Hepatocyte (in vitro differentiated cells): Measurements from ENCODE around the gene TFAP2A. TPM values are rescaled to one million over a fixed set of nuclear protein-coding genes. Genes with fewer than 3 reads are reported as not detected.

Source experiments
- DNase-seq: peaks from one replicate; pipeline ENCODE4 v3.0.0-alpha.2; 2016; ENCODE audit warnings: low spot score
- H2AFZ ChIP-seq: fragments of 200-600 bp; sonication (generic); 2 replicates; pipeline ENCODE4 v1.6.0; 2016; ENCODE audit warnings: antibody characterized with exemption, mild to moderate bottlenecking
- H3K27ac ChIP-seq: fragments of 200-600 bp; sonication (generic); 2 replicates; pipeline ENCODE4 v1.5.1; 2016; ENCODE audit warnings: mild to moderate bottlenecking
- H3K27me3 ChIP-seq: fragments of 200-600 bp; sonication (generic); 2 replicates; pipeline ENCODE4 v1.6.1; 2016
- H3K36me3 ChIP-seq: fragments of 200-600 bp; sonication (generic); replicated peaks from 2 replicates; pipeline ENCODE4 v1.5.1; 2016; ENCODE audit warnings: low read depth; ENCODE audit not compliant: insufficient read depth
- H3K4me1 ChIP-seq: fragments of 200-600 bp; sonication (generic); 2 replicates; pipeline ENCODE4 v1.5.1; 2016; ENCODE audit warnings: mild to moderate bottlenecking, moderate library complexity; ENCODE audit not compliant: insufficient read depth
- H3K4me2 ChIP-seq: fragments of 200-600 bp; sonication (generic); 2 replicates; pipeline ENCODE4 v1.6.0; 2016
- H3K4me3 ChIP-seq: fragments of 200-600 bp; sonication (generic); 2 replicates; pipeline ENCODE4 v1.5.1; 2016; ENCODE audit warnings: mild to moderate bottlenecking
- H3K79me2 ChIP-seq: fragments of 200-600 bp; sonication (generic); 2 replicates; pipeline ENCODE4 v1.6.0; 2017; ENCODE audit warnings: mild to moderate bottlenecking
- H3K9me2 ChIP-seq: fragments of 200-600 bp; sonication (generic); replicated peaks from 2 replicates; pipeline ENCODE4 v1.6.0; 2017; ENCODE audit warnings: mild to moderate bottlenecking; ENCODE audit not compliant: insufficient read depth
- H3K9me3 ChIP-seq: fragments of 200-600 bp; sonication (generic); 2 replicates; pipeline ENCODE4 v1.5.1; 2016; ENCODE audit warnings: low read depth, mild to moderate bottlenecking
- H4K20me1 ChIP-seq: fragments of 200-600 bp; sonication (generic); 2 replicates; pipeline ENCODE4 v1.6.0; 2016; ENCODE audit warnings: mild to moderate bottlenecking; ENCODE audit not compliant: insufficient read depth, poor library complexity, severe bottlenecking
- EZH2 ChIP-seq: fragments of 200-600 bp; sonication (generic); IDR thresholded peaks from 2 replicates; pipeline ENCODE4 v1.6.1; 2016; ENCODE audit warnings: antibody characterized with exemption, mild to moderate bottlenecking, borderline replicate concordance
- EZH2phosphoT487 ChIP-seq: fragments of 200-600 bp; sonication (generic); IDR thresholded peaks from one replicate; pipeline ENCODE4 v1.6.1; 2018; ENCODE audit warnings: antibody characterized with exemption, mild to moderate bottlenecking, low read depth, moderate library complexity; ENCODE audit not compliant: unreplicated experiment, severe bottlenecking
- WGBS: methylation state at CpG from one replicate; pipeline ENCODE4 v1.1.6; 2016; ENCODE audit warnings: low lambda C conversion rate; ENCODE audit errors: missing lambda C conversion rate; 5-methylcytosine and 5-hydroxymethylcytosine counted together
- polyA plus RNA-seq: library from polyadenylated mRNA; unstranded; fragments of >200 nt; fragmentation: Nextera tagmentation; extraction: Ambion mirVana; gene quantifications from 2 replicates; pipeline ENCODE4 v1.2.1, GENCODE V29; 2016
- total RNA-seq: library from RNA; depleted of rRNA; stranded (reverse); fragments of >200 nt; gene quantifications from 2 replicates; pipeline ENCODE4 v1.2.3, GENCODE V29; 2014
- TF ChIP-seq, protein P1 (sequence below): fragments of 200-600 bp; sonication (generic); IDR thresholded peaks from 2 replicates; pipeline ENCODE4 v1.5.1; 2016; ENCODE audit warnings: antibody characterized with exemption, mild to moderate bottlenecking; ENCODE audit not compliant: poor library complexity

The TFAP2A gene
- total and polyA plus RNA-seq, 2 experiments from 2014 or later = 6.2 to 14.9 TPM

DNA sequence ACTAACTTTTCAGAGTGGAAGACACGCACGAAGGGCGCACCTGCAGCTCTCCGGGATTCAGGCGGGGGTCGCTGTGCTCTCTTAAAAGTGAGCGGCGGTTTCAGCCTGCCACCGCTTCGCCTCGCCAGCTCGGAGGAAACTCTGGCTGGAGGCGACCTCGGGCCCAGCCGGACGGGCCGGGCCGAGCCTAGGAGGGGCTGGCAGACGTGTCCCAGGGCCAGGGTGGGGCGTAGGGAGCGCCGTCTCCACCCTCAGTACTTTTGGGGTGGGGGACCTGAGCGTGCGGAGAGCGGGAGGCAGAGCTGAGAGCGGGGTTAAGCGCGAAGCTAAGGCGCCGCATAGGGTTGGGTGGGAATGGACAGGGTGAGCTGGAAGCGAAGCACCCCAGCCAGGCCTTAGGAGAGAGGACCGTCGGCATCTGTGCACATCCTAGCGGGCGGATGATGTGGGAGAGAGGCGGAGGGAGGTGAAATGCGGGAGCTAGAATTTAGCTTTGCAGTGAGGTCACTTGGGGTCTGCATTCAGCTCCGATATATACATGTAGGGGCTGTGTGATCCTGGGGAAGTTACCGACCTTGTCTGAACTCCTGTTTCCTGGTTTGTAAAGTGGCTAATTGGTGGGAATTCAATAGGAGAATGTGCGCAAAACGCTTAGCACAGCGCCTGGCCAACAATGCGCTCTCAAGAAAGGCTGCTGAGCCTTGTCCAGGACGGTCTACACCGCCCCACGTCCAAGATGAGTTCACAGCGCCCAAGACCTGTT lies 6.5 kb upstream of the TFAP2A start:
- Histone ChIP-seq H3K4me2 (peak overlapping the region; percentile 84), H3K9me3 (no peaks in the 10 kb centered on the region), H4K20me1 (no peaks in the 10 kb centered on the region), H3K27ac (no peak overlapping the region), H3K27me3 (peaks cover 95% of the 10 kb centered on the region), H3K36me3 (no peaks in the 10 kb centered on the region), H3K79me2 (no peaks in the 10 kb centered on the region), H3K4me3 (no peak overlapping the region), H3K4me1 (peaks cover 16% of the 10 kb centered on the region), H2AFZ (no peak overlapping the region), H3K9me2 (no peaks in the 10 kb centered on the region)
- peak; percentile 58 for DNase-seq
- 23% methylated on average over 41 of the region's 47 CpGs for WGBS
- TF ChIP-seq EZH2 (peak; percentile 47), EZH2phosphoT487 (no peak)
- TF ChIP-seq, protein P1, sequence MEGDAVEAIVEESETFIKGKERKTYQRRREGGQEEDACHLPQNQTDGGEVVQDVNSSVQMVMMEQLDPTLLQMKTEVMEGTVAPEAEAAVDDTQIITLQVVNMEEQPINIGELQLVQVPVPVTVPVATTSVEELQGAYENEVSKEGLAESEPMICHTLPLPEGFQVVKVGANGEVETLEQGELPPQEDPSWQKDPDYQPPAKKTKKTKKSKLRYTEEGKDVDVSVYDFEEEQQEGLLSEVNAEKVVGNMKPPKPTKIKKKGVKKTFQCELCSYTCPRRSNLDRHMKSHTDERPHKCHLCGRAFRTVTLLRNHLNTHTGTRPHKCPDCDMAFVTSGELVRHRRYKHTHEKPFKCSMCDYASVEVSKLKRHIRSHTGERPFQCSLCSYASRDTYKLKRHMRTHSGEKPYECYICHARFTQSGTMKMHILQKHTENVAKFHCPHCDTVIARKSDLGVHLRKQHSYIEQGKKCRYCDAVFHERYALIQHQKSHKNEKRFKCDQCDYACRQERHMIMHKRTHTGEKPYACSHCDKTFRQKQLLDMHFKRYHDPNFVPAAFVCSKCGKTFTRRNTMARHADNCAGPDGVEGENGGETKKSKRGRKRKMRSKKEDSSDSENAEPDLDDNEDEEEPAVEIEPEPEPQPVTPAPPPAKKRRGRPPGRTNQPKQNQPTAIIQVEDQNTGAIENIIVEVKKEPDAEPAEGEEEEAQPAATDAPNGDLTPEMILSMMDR = peak; percentile 41

DNA sequence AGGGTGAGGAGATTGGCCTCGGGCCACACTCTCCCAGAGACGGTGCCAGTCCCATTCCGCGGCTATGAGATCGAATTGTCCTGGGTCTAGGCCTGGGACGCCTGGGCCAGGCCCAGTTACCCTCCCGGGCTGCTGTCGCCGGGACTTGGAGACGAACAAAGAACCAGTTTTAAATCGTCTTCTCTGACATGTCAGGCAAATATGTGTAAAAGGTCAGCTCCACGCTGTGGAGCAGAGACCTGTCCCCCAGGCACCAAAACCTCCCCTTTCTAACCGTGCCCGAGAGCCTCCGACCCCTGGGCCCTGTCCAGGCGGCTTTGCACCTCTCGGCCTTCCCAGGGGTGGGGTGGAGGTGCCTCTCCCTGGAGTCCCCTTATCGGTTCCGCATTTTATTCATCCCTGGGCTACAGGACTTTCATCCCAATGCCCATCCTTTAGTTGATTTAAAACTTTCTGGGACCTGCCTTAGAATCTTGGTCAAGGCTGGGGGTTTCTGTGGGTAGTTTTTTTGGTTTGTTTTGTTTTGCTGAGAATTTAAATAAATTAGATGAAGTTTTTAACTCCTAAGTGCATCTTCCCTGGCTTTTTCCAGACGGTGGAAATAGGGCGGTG lies 5.8 kb upstream of the TFAP2A start:
- Histone ChIP-seq H3K9me2 (no peaks in the 10 kb centered on the region), H3K79me2 (no peaks in the 10 kb centered on the region), H3K4me1 (peaks cover 13% of the 10 kb centered on the region), H3K27me3 (peaks cover 99% of the 10 kb centered on the region), H3K36me3 (no peaks in the 10 kb centered on the region), H3K4me2 (peak overlapping the region; percentile 84), H3K27ac (peak overlapping the region; percentile 42), H4K20me1 (no peaks in the 10 kb centered on the region), H2AFZ (peak overlapping the region; percentile 4), H3K4me3 (no peak overlapping the region), H3K9me3 (no peaks in the 10 kb centered on the region)
- no peak for TF ChIP-seq EZH2phosphoT487
- no peak for TF ChIP-seq EZH2
- TF ChIP-seq, protein P1 = no peak
- no peak for DNase-seq
- WGBS = 15% methylated on average over 21 of the region's 21 CpGs

DNA sequence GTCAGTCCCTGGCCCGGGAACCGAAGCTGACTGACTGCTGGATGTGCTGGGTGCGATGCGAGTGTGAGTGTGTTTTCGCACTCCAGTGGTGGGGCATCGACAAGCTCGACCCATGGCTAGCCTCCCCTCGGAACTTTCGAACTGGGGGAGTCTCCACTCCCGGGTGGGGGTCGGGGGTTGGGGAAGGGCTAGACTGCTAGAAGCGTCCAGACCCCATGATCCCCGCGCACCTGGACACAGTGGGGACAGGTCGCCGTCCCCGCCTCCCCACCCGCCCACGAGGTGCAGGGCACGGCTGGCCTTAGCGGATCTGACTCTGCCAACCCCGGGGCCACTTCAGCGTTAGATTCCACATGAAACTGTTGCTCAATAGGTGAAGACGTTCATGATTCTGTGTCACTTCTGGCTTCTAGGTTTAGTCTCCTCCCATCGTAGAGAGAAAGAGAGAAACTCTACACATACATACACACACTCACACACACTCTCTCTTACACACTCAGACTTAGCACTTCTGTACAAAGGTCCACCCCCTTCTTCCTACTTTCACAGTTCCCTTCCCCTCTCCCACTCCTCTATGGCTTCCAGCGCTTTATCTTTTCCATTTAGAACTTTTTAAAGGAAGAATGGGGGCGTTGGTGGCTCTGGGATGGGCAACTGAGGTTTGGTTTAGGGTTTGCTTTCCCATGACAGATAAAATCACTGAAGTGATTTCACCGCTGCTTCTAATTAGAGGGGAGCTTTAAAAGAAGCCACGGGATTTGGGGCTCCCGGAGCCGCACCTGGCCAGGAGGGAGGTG lies 5.1 kb upstream of the TFAP2A start:
- Histone ChIP-seq H3K9me3 (no peaks in the 10 kb centered on the region), H4K20me1 (no peaks in the 10 kb centered on the region), H3K9me2 (no peaks in the 10 kb centered on the region), H3K4me3 (no peak overlapping the region), H3K79me2 (no peaks in the 10 kb centered on the region), H3K4me1 (peaks cover 6% of the 10 kb centered on the region), H3K36me3 (no peaks in the 10 kb centered on the region), H3K27ac (peak overlapping the region; percentile 42), H2AFZ (peak overlapping the region; percentile 4), H3K4me2 (peak overlapping the region; percentile 84), H3K27me3 (peaks cover 97% of the 10 kb centered on the region)
- WGBS = 6% methylated on average over 25 of the region's 31 CpGs
- DNase-seq = no peak
- no peak for TF ChIP-seq EZH2phosphoT487
- TF ChIP-seq, protein P1 = no peak
